Sigmoid colon (tissue), 7 donors: ENCODE data around the gene TP53I11. TPM values are rescaled to one million over a fixed set of nuclear protein-coding genes. Genes with fewer than 3 reads are reported as not detected.
A peak's percentile ranks its signal among the peaks of the same experiment; 100 is the strongest.

Experiments
- DNase-seq: peaks from one replicate; pipeline ENCODE4 v3.0.0-alpha.2; 2019
- H3K27ac ChIP-seq, 4 donors: fragments of 200-600 bp; sonication (generic); one replicate each; pipeline ENCODE4 v1.5.1; 2016 to 2019; ENCODE audit warnings: mild to moderate bottlenecking in 1 of 4
- H3K27me3 ChIP-seq, 3 donors: fragments of 200-600 bp; sonication (generic); one replicate each; pipeline ENCODE4 v1.5.1; 2019; ENCODE audit warnings: mild to moderate bottlenecking in 1 of 3
- H3K36me3 ChIP-seq, 4 donors: fragments of 200-600 bp; sonication (generic); one replicate each; pipeline ENCODE4 v1.5.1; 2016 to 2019
- H3K4me1 ChIP-seq, 4 donors: fragments of 200-600 bp; sonication (generic); one replicate each; pipeline ENCODE4 v1.5.1; 2017 to 2019
- H3K4me3 ChIP-seq, 4 donors: fragments of 200-600 bp; sonication (generic); one replicate each; pipeline ENCODE4 v1.5.1; 2017 to 2019; ENCODE audit warnings: mild to moderate bottlenecking in 2 of 4, moderate library complexity in 1 of 4
- H3K9me3 ChIP-seq, 4 donors: fragments of 200-600 bp in 3 of 4; sonication (generic) in 3 of 4; one replicate each; pipeline versions ENCODE4 v1.5.1 to v1.6.1; 2013 to 2019
- EP300 ChIP-seq, 4 donors: sonication (generic); formaldehyde crosslinking; IDR thresholded peaks; one replicate each; pipeline ENCODE4 v1.6.1; 2017; ENCODE audit warnings: antibody characterized with exemption in 4 of 4
- POLR2A ChIP-seq, 2 donors: fragments of 450-650 bp; IDR thresholded peaks; one replicate each; pipeline ENCODE4 v1.6.1; 2016; ENCODE audit warnings: antibody characterized with exemption in 2 of 2, mild to moderate bottlenecking in 2 of 2, moderate library complexity in 2 of 2
- POLR2AphosphoS5 ChIP-seq, 4 donors: sonication (generic); formaldehyde crosslinking; IDR thresholded peaks; one replicate each; pipeline ENCODE4 v1.6.1; 2017; ENCODE audit warnings: antibody characterized with exemption in 4 of 4
- WGBS, 2 donors: extraction: QIAGEN DNeasy Blood & Tissue Kit; methylation state at CpG; one replicate each; pipeline ENCODE4 v1.1.7; 2013; 5-methylcytosine and 5-hydroxymethylcytosine counted together
- intact Hi-C: fragments of 100-400 bp; cut with DNase I; formaldehyde crosslinking; loops from one replicate; pipeline ENCODE4 v1.15.1; 2023
- polyA plus RNA-seq, 3 donors: library from polyadenylated mRNA; stranded (reverse); fragments of 200-250 nt; gene quantifications; one replicate each; pipeline ENCODE4 v1.2.3, GENCODE V29; 2013
- total RNA-seq, 4 donors: library from RNA; depleted of rRNA; stranded (reverse); fragments of >200 nt; gene quantifications; one replicate each; pipeline ENCODE4 v1.1.0, GENCODE V29; 2016
- TF ChIP-seq, protein P1 (sequence below), 4 experiments: fragments of 450-650 bp in 3 of 4; fragments of 200-600 bp in 1 of 4; IDR thresholded peaks; one replicate each; pipeline ENCODE4 v1.5.1; 2016 to 2019; ENCODE audit warnings: antibody characterized with exemption in 4 of 4, mild to moderate bottlenecking in 3 of 4, moderate library complexity in 2 of 4
- donor health status: healthy with polysubstance abuse.
- donor health status: Bipolar disorder and iron deficiency.
- donor health status: healthy.

The TP53I11 gene
- total and polyA plus RNA-seq, 7 donors, result 12.0 to 67.0 (median 17.9) TPM

DNA sequence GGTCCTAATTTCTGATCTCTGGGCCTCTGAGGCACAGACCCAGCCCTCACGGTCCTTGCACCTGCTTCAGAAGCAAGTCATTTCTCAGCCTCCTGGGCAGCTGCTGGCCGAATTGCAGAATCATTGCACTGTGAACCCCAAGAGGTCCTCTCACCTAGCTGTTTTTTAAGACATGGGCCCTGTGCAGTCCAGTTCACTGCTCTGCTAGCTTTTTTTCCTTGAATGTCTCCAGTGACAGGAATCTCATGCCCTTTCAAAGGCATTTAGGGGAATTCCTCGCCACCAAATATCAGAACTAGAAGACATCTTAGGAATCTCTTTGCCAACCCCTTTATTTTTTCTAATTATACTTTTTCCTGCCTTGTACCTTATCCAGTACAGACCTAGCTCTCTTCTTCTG, 35.6 kb upstream of the TP53I11 start:
- intact Hi-C loops, result loop anchor here (5.0 kb wide), 1 partner anchor 91 kb away; no protein-coding TSS in a partner anchor
- Histone ChIP-seq H3K4me3 (no peak overlapping the region), H3K27me3 (no peaks in the 10 kb centered on the region), H3K27ac (no peak overlapping the region), H3K36me3 (no peaks in the 10 kb centered on the region), H3K4me1 (peaks cover 0 to 12% (median 5%) of the 10 kb centered on the region in 4 donors), H3K9me3 (no peaks in the 10 kb centered on the region)
- TF ChIP-seq POLR2A (IDR thresholded peaks at IDR 0.05) (no peak), POLR2AphosphoS5 (IDR thresholded peaks at IDR 0.05) (no peak), EP300 (IDR thresholded peaks at IDR 0.05) (no peak)
- TF ChIP-seq, protein P1, sequence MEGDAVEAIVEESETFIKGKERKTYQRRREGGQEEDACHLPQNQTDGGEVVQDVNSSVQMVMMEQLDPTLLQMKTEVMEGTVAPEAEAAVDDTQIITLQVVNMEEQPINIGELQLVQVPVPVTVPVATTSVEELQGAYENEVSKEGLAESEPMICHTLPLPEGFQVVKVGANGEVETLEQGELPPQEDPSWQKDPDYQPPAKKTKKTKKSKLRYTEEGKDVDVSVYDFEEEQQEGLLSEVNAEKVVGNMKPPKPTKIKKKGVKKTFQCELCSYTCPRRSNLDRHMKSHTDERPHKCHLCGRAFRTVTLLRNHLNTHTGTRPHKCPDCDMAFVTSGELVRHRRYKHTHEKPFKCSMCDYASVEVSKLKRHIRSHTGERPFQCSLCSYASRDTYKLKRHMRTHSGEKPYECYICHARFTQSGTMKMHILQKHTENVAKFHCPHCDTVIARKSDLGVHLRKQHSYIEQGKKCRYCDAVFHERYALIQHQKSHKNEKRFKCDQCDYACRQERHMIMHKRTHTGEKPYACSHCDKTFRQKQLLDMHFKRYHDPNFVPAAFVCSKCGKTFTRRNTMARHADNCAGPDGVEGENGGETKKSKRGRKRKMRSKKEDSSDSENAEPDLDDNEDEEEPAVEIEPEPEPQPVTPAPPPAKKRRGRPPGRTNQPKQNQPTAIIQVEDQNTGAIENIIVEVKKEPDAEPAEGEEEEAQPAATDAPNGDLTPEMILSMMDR (IDR thresholded peaks at IDR 0.05), result no peak
- WGBS, 2 donors, result 85 to 87% methylated on average over 3 of the region's 3 CpGs
- DNase-seq, result peak; percentile 41

DNA sequence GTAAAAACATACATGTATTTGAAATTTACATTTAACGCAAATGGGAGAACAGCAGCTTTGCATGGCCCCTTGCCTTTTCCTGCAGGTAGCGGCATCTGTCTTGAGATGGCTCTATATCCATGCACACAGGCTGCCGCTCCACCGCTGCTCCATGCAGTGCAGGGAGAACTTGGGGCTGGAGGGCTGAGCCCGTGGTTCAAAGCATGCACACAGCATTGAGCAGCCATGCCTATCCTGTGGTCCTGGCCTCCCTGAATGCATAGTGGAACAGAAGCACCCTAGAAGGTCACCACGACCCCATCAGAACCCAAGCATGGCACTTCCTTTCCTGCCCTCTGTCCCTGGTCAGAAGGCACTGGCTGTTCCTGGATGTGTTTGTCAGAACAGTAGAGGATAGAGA, 35.0 kb upstream of the TP53I11 start:
- Histone ChIP-seq H3K27ac (no peak overlapping the region), H3K4me3 (no peak overlapping the region), H3K4me1 (peaks cover 0 to 12% (median 5%) of the 10 kb centered on the region in 4 donors), H3K9me3 (no peaks in the 10 kb centered on the region), H3K36me3 (no peaks in the 10 kb centered on the region), H3K27me3 (no peaks in the 10 kb centered on the region)
- WGBS, 2 donors, result 91 to 95% methylated on average over 6 of the region's 6 CpGs
- TF ChIP-seq, protein P1 (IDR thresholded peaks at IDR 0.05), result no peak
- TF ChIP-seq POLR2A (IDR thresholded peaks at IDR 0.05) (no peak), POLR2AphosphoS5 (IDR thresholded peaks at IDR 0.05) (no peak), EP300 (IDR thresholded peaks at IDR 0.05) (no peak)
- intact Hi-C loops, result loop anchor here (5.0 kb wide), 1 partner anchor 92 kb away; no protein-coding TSS in a partner anchor
- DNase-seq, result peak; percentile 47

DNA sequence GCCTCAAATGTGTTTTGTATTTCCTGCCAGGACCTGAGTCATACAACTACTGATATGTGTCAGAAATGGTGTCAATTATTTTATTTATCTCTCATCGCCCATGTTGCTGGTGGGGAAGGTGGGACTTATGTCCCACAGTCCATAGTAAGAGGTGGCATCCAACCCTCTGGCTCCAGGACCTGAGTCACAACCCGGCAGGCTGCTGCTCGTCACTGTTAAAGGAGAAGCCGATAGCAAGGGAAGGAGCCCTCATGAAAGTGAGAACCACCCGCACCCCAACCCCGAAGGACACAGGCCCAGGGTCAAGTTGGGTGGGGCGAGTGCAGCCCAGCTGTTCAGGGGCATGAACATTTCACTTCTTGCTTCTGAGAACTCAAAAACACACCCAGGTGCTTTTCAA, 33.1 kb upstream of the TP53I11 start:
- no peak for TF ChIP-seq POLR2A (IDR thresholded peaks at IDR 0.05)
- TF ChIP-seq POLR2AphosphoS5 (IDR thresholded peaks at IDR 0.05), result no peak
- no peak for TF ChIP-seq EP300 (IDR thresholded peaks at IDR 0.05)
- TF ChIP-seq, protein P1 (IDR thresholded peaks at IDR 0.05), result no peak

DNA sequence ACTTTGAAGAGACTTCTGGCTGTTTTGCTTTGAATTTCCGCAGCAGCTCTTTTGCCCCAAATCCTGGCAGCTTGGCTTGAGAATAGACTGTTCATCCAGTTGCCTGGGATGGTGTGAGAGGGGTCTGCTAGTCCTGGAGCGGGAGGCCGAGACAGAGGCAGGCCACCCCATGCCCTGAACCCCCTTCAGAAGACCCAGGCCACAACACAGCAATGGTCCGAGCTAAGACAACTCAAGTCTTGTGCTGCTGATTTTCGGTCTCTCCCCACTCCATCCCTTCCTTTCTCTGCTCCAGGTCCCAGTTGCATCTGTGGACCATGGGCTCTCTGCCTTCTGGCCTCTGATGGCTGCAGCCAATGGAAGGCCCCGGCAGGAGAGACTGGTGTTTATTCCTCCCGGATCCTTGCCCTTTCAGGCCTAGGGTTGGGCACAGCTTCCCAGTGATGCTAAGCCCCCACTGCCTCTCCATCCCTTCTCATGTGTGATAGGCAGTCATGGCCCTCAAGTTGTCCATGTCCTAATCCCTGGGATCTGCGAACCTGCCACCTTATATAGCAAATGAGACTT, 31.9 kb upstream of the TP53I11 start:
- TF ChIP-seq POLR2A (IDR thresholded peaks at IDR 0.05), result no peak
- TF ChIP-seq, protein P1 (IDR thresholded peaks at IDR 0.05), result no peak
- TF ChIP-seq POLR2AphosphoS5 (IDR thresholded peaks at IDR 0.05), result no peak
- TF ChIP-seq EP300 (IDR thresholded peaks at IDR 0.05), result no peak
- Histone ChIP-seq H3K9me3 (no peaks in the 10 kb centered on the region), H3K4me1 (no peaks in the 10 kb centered on the region), H3K4me3 (no peak overlapping the region), H3K27ac (no peak overlapping the region), H3K36me3 (no peaks in the 10 kb centered on the region), H3K27me3 (no peaks in the 10 kb centered on the region)
- 94 to 95% methylated on average over 8 of the region's 8 CpGs for WGBS, 2 donors
- intact Hi-C loops, result no loop called here
- DNase-seq, result peak; percentile 30

More for the DNA sequence above, 33.1 kb upstream of the TP53I11 start:
- 82 to 85% methylated on average over 7 of the region's 7 CpGs for WGBS, 2 donors
- Histone ChIP-seq H3K4me1 (no peaks in the 10 kb centered on the region), H3K27ac (no peak overlapping the region), H3K27me3 (no peaks in the 10 kb centered on the region), H3K4me3 (no peak overlapping the region), H3K9me3 (no peaks in the 10 kb centered on the region), H3K36me3 (no peaks in the 10 kb centered on the region)
- peak; percentile 41 for DNase-seq
- intact Hi-C loops, result no loop called here
